ENCODE results near the gene TNFRSF14. TPM values are rescaled to one million over a fixed set of nuclear protein-coding genes. Genes with fewer than 3 reads are reported as not detected.

TNFRSF14 gene
- total and polyA plus RNA-seq, 2 of the 13 experiments (the other 11 are each of a cell fraction or from before 2014, with no cell fraction given), result 11.9 to 49.9 TPM

- TF ChIP-seq PRDM15 (CRISPR knock-in tag; IDR thresholded peaks at IDR 0.05) (peak; percentile 84), MLLT10 (CRISPR knock-in tag; IDR thresholded peaks at IDR 0.05) (no peak), PATZ1 (CRISPR knock-in tag; IDR thresholded peaks at IDR 0.05) (peak; percentile 22; the same call in 1 of the 2 replicates), SKIL (CRISPR knock-in tag; IDR thresholded peaks at IDR 0.05; ENCODE audit: borderline replicate concordance) (no peak), ZMAT3 (CRISPR knock-in tag; conservative IDR thresholded peaks at IDR 0.05) (no peak)
Measured at GRCh38 chr1:2611031-2611501, 54.9 kb downstream of the TNFRSF14 start (continued).

Data from HepG2 (cell line).